HepG2 (cell line): ENCODE measurements around the gene TALDO1. TPM values are rescaled to one million over a fixed set of nuclear protein-coding genes. Genes with fewer than 3 reads are reported as not detected.

Experiments
- ARID5B ChIP-seq: IDR thresholded peaks from 2 replicates; pipeline ENCODE4 v1.4.0; 2020; ENCODE audit warnings: mild to moderate bottlenecking, missing genetic modification reagents
- CREB3 ChIP-seq: sonication (generic); formaldehyde crosslinking; IDR thresholded peaks from 2 replicates; pipeline ENCODE4 v1.5.0; 2020; ENCODE audit warnings: missing genetic modification reagents
- EZH2 ChIP-seq: conservative IDR thresholded peaks from 2 replicates; pipeline ENCODE4 v1.6.1; 2012; ENCODE audit warnings: mild to moderate bottlenecking, low read depth, low read length, moderate library complexity
- KDM6A ChIP-seq: IDR thresholded peaks from 2 replicates; pipeline ENCODE4 v1.6.1; 2016; ENCODE audit warnings: low read depth
- MAFF ChIP-seq: IDR thresholded peaks from 2 replicates; pipeline ENCODE4 v1.6.1; 2011; ENCODE audit warnings: low read depth, low read length, improper control_type of control experiment
- MIXL1 ChIP-seq: IDR thresholded peaks from 2 replicates; pipeline ENCODE4 v1.6.1; 2016
- MYC ChIP-seq: sonication (generic); formaldehyde crosslinking; IDR thresholded peaks from 2 replicates; pipeline ENCODE4 v1.9.0; 2021; ENCODE audit warnings: missing genetic modification reagents, borderline replicate concordance
- NAIF1 ChIP-seq: sonication (generic); formaldehyde crosslinking; IDR thresholded peaks from 2 replicates; pipeline ENCODE4 v1.5.0; 2020; ENCODE audit warnings: mild to moderate bottlenecking, missing genetic modification reagents, borderline replicate concordance
- RELA ChIP-seq: sonication (generic); formaldehyde crosslinking; IDR thresholded peaks from 2 replicates; pipeline ENCODE4 v1.4.0; 2020; ENCODE audit warnings: missing genetic modification reagents
- SMAD9 ChIP-seq: sonication (generic); formaldehyde crosslinking; IDR thresholded peaks from 2 replicates; pipeline ENCODE4 v1.5.1; 2020; ENCODE audit warnings: mild to moderate bottlenecking, missing genetic modification reagents
- TFDP2 ChIP-seq: sonication (generic); formaldehyde crosslinking; IDR thresholded peaks from 2 replicates; pipeline ENCODE4 v1.4.0; 2020; ENCODE audit warnings: missing genetic modification reagents
- TGIF2 ChIP-seq: IDR thresholded peaks from 2 replicates; pipeline ENCODE4 v1.6.1; 2016; ENCODE audit warnings: control low read depth, missing compliant biosample characterization
- ZNF101 ChIP-seq: sonication (generic); formaldehyde crosslinking; IDR thresholded peaks from 2 replicates; pipeline ENCODE4 v1.4.0; 2020; ENCODE audit warnings: mild to moderate bottlenecking, low read depth, missing genetic modification reagents, borderline replicate concordance
- ZNF496 ChIP-seq: sonication (generic); formaldehyde crosslinking; IDR thresholded peaks from 2 replicates; pipeline ENCODE4 v1.8.1; 2023; ENCODE audit warnings: mild to moderate bottlenecking, moderate library complexity, missing genetic modification reagents; ENCODE audit not compliant: insufficient replicate concordance
- ZNF512 ChIP-seq: sonication (generic); formaldehyde crosslinking; IDR thresholded peaks from 2 replicates; pipeline ENCODE4 v1.4.0; 2020; ENCODE audit warnings: mild to moderate bottlenecking, missing genetic modification reagents
- ZNF552 ChIP-seq: sonication (generic); formaldehyde crosslinking; IDR thresholded peaks from 2 replicates; pipeline ENCODE4 v1.9.0; 2022; ENCODE audit warnings: missing genetic modification reagents, mild to moderate bottlenecking, borderline replicate concordance
- ZNF569 ChIP-seq: sonication (generic); formaldehyde crosslinking; IDR thresholded peaks from 2 replicates; pipeline ENCODE4 v1.5.0; 2020; ENCODE audit warnings: mild to moderate bottlenecking, missing genetic modification reagents, moderate library complexity, borderline replicate concordance
- ZNF597 ChIP-seq: sonication (generic); formaldehyde crosslinking; IDR thresholded peaks from 2 replicates; pipeline ENCODE4 v1.5.0; 2020; ENCODE audit warnings: missing genetic modification reagents
- ZSCAN20 ChIP-seq: sonication (generic); formaldehyde crosslinking; IDR thresholded peaks from 2 replicates; pipeline ENCODE4 v1.4.0; 2020; ENCODE audit warnings: missing genetic modification reagents, mild to moderate bottlenecking, borderline replicate concordance
- polyA plus RNA-seq, 8 experiments: library from polyadenylated mRNA; depleted of rRNA in 3 of 8; stranded (reverse) in 7 of 8; unstranded in 1 of 8; fragments of >200 nt; fragmentation: Illumina TruSeq in 4 of 8; extraction: Trizol in 4 of 8; gene quantifications; 2 replicates each; pipeline versions ENCODE4 v1.2.1 to v1.2.3, GENCODE V29; 2011 to 2016; ENCODE audit warnings: low read depth in 4 of 8, missing spikeins in 1 of 8, mixed read lengths in 1 of 8; ENCODE audit not compliant: insufficient read depth in 1 of 8
- total RNA-seq, 5 experiments: library from RNA; depleted of rRNA; stranded (reverse); fragments of >200 nt; fragmentation: Illumina TruSeq; extraction: Trizol; gene quantifications; 2 replicates each; pipeline ENCODE4 v1.2.3, GENCODE V29; 2016; ENCODE audit warnings: low read depth in 1 of 5

Gene TALDO1
- total and polyA plus RNA-seq, 2 of the 13 experiments (the other 11 are each of a cell fraction or from before 2014, with no cell fraction given) = 107 to 240 TPM

- no peak for TF ChIP-seq NAIF1 (CRISPR knock-in tag)
- no peak; the same call in none of the 2 replicates for TF ChIP-seq MYC (CRISPR knock-in tag)
- 0 out of 2 replicates have a peak, but pooled peaks have one; percentile 30 for TF ChIP-seq CREB3 (CRISPR knock-in tag)
- TF ChIP-seq MIXL1 (CRISPR knock-in tag) = no peak
- no peak for TF ChIP-seq ZNF552 (CRISPR knock-in tag)
- 0 out of 2 replicates have a peak, but pooled peaks have one; percentile 25 for TF ChIP-seq ZSCAN20
- TF ChIP-seq ZNF569 (CRISPR knock-in tag) = no peak
- TF ChIP-seq TFDP2 = no peak; the same call in 1 of the 2 replicates
- TF ChIP-seq RELA = no peak
- TF ChIP-seq SMAD9 = 0 out of 2 replicates have a peak, but pooled peaks have one; percentile 11
- no peak for TF ChIP-seq ZNF101 (CRISPR knock-in tag)
- TF ChIP-seq ZNF512 (CRISPR knock-in tag) = no peak
- no peak for TF ChIP-seq ARID5B (CRISPR knock-in tag)
- TF ChIP-seq ZNF496 (CRISPR knock-in tag) = no peak
- no peak for TF ChIP-seq EZH2
- no peak for TF ChIP-seq KDM6A
- no peak for TF ChIP-seq TGIF2 (CRISPR knock-in tag)
- TF ChIP-seq MAFF = no peak
- no peak for TF ChIP-seq ZNF597 (CRISPR knock-in tag)
Observed at GRCh38 chr11:705646-706438, 41.4 kb upstream of the TALDO1 start, which contains the start of gene EPS8L2 (continued).
